Muscle of back (tissue), 11 donors: Measurements from ENCODE around the gene PRKCA. TPM values are rescaled to one million over a fixed set of nuclear protein-coding genes. Genes with fewer than 3 reads are reported as not detected.
A peak's percentile ranks its signal among the peaks of the same experiment; 100 is the strongest.

Experiments
- DNase-seq, 3 donors: peaks; one replicate each; pipeline versions ENCODE4 v3.0.0 to v3.0.0-alpha.2; 2013
- polyA plus RNA-seq, 10 donors: library from polyadenylated mRNA; unstranded; fragments of 120-200 nt; gene quantifications; one replicate each; pipeline ENCODE4 v1.2.1, GENCODE V29; 2013; ENCODE audit not compliant: insufficient read length in 10 of 10

The PRKCA gene
- polyA plus RNA-seq, 10 donors, result 3.0 to 5.1 (median 4.1) TPM

DNA sequence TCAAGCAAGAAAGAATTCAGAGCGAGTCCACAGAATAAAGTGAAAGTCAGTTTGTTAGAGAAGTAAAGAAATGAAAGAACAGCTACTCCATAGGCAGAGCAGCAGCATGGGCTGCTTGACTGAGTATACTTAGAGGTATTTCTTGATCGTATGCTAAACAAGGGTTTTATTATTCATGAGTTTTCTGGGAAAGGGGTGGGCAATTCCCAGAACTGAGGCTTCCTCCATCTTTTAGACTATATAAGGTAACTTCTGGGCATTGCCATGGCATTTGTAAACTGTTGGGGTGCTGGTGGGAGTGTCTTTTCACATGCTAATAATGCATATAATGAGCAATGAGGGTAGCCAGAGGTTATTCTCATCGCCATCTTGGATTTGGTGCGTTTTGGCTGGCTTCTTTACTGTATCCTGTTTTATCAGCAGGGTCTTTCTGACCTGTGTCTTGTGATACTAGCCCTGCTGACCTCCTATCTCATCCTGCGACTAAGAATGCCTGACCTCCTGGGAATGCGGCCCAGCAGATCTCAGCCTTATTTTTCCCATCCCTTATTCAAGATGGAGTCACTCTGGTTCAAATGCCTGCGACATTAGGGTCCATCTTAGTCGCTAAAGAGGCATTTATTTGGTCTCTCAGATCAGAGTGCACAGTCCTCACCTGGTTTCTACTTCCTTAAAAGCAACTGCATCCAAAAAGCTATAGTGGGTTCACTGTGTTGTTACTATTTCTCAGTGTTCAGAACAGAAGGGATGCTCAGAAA is 432.0 kb downstream of the PRKCA start:
- DNase-seq, result no peak

GRCh38 chr17:66737524-66737923 is 435.1 kb downstream of the PRKCA start:
- DNase-seq, result peak; percentile 62 to 92 (median 85)

DNA sequence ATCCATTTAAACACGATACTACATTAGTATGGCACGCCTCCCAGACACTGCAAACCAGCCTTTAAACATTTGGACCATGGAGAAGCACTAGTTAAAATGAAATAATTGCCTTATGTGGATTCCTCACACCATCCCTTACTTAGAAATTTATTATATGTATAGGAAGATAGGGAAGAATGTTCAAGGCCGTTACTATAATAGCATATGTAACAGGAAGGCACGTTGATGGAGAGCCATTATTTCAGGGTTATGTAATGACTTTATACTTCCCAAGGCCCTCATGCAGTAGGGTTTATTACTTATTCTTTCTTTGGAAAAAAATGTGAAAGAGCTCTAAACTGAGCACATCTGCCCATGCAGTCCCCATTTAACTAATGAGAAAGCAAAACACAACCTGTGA is 435.9 kb downstream of the PRKCA start:
- peak in 1 of 3 donors; percentile 34 for DNase-seq

DNA sequence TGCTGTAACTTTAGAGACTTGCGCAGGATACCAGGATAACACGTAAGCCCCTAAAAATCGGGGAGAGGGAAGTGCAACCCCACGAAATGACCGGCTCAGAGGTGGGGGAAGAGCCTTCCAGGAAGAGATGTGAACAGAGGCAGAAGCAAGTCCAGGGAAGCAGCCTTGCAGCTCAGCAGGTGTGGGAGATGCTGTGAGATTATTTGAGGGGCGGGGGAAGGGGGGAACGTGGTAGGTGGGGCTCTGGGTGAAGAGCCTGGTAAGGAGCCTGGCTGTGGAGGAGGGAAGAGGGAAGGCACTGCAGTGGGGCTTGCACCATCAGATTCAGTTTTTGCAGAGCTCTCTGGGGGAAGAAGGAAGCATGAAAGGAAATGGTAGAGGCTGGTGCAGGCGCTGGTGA is 437.1 kb downstream of the PRKCA start:
- DNase-seq, result no peak

- no peak for DNase-seq
Measured at GRCh38 chr17:66740226-66740625, 437.8 kb downstream of the PRKCA start.

DNA sequence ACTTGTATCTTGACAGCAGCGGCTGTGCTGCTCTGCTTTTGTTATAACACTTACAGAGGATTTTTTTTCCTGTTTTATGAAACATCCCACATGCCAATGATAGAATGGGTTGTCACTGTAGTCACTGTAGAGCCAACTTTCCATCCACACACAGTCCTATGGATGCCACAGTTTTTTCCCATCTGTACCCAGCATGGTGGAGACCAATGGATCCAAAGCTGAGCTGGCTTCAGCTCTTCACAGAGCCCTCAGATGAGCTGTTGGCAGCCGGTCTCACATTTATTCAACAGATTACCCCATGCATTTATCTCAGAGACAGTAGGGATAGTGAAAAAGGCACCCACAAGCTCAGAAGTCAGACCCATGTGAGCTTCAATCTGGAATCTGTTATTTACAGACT is 441.1 kb downstream of the PRKCA start:
- DNase-seq, result no peak

DNA sequence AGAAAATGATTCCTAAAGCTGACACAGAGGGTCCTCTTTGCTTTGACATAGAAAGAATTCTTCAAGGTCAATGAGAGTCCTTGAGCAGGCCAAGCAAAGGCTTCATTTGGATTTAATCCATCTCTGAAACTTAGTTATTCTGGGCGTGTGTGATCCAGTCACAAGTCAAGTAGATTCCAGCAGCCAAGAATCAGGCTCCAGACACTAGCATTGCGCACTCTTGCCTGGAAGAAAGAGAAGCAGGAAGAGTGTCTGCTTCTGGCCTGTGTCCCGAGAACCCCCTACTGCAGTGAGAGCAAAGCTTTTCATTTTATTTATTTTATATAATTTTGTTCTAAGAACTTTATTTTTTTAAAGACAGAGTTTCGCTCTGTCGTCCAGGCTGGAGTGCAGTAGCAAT is 444.3 kb downstream of the PRKCA start:
- peak in 1 of 3 donors; percentile 39 for DNase-seq

- DNase-seq, result peak in 1 of 3 donors; percentile 33
Measured at GRCh38 chr17:66747578-66748275, 445.3 kb downstream of the PRKCA start.

DNA sequence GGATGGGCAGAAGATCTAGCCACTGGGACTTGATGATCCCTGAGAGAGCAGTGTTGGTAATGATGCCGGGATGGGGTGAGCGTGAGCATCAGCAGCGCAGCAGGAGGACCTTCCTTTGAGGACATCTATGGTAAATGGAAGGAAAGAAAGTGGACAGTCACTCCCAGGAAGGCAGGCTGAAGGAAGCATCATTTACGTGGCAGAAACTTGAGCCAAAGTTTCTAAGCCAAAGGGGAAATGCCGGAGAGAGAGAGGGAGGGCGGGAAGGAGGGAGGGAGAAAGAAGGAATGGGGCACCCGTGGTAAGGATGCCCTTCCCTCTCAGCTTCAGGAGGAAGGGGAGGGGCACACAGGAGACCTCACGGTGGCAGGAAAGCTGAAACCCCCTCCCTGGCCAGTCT is 446.2 kb downstream of the PRKCA start:
- DNase-seq, result no peak

DNA sequence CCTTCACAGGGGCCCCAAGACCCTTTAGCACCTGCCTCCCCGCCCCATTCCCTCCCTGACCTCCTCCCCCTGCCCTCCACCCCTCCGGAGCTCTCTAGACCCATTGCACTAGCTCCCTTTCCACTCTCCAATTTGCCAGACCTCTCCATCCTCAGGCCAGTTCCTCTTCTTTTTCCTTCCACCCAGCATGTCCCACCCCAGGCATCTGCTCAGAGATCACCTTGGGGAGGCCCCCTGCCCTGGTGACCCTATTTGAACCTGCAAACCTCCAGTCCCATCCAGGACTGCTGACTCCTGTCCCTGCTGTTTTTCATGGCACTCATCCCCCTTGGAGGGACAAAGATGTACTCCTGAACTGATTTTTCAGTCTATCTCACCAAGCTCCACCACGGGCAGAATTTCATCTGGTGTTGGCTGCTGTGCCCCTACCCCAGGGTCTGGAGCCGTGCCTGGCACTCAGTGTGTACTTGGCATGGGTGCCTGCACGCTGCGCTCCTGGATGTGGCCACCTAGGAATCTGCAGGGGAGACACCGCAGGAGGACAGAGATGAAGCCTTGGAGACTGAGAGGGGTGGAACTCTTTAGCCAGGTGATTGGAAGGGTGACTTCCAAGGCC is 446.9 kb downstream of the PRKCA start:
- no peak for DNase-seq

GRCh38 chr17:66750116-66750515 is 447.7 kb downstream of the PRKCA start:
- no peak for DNase-seq

DNA sequence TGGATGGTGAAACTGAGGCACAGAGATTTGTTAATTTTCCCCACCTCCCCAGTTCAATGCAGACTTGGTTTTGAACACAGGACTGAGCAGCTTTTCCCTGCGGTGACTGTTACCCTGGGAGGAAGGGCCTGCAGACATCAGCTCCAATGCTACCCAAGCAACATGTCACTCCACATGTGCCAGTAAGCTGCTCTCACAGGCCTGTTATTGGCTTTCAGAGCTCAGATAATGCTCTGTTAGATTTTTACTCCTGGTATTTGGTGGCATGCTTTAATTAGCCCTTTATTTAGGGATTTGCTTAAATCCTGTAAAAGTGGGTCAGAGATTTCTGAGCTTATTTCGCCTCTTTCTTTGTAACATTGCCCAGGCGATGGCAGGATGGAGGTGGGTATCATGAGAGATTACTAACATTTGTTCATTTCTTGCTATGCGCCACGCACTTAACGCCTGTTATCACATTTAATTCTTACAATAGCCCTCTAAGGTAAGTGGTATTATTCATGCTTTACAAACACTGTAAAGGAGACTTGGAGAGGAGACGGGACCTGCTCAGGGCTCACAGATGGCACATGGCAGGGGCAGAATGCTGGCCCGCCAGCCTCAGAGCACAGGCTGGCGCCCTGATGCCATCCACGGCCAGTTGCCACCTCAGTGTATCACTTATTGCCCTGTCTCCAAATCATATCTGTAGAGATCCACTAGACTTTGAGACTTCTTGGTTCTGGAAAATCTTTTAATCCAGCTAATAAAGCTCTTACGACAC is 448.5 kb downstream of the PRKCA start:
- no peak for DNase-seq

DNA sequence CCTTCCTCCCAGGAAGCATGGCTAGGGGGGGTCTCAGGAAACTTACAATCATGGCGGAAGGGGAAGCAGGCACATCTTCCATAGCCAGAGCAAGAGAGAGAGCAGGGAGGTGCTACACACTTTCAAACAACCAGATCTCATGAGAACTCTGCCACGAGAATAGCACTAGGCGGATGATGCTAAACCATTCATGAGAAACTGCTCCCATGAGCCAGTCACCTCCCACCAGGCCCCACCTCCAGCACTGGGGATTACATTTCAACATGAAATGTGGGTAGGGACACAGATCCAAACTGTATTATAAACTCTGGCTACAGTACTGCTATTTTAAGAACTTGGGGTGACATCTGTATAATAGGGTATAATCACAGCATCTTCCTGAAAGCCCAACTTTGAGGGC is 449.4 kb downstream of the PRKCA start:
- no peak for DNase-seq

- no peak for DNase-seq
Measured at GRCh38 chr17:66752411-66752810, 450.0 kb downstream of the PRKCA start.

DNA sequence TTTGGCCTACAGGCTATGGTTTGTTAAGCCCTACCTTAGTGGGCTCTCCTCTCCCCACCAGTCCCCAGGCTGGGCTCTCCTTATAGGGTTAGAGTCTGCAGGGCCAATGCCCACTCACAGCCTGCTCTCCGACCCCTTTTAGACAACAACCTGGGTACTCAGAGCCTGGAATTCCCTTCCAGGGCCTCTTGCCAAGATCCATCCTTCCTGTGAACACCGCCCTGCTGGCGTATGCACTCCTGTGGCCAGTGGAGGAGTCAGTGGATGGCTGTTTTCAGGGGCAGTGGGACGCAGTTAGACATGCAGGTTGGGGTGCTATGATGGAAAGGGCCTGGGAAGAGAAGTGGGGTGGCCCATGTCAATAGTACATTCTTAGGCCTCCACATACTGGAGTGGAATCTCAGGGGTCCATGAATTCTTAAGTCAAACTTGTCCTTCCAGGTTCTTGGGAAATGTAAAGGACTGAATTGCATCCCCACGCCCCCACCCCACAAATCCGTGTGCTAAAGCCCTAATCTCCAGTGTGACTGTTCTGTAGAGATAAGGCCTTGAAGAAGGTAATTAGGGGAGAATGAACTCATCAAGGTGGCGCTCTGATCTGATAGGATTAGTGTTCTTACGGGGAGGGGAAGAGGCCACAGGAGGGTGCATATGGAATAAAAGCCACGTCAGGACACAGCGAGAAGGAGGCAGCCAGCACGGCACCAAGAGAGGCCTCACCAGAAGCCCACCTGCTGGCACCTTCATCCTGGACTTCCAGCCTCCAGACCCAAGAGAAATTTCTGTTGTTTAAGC is 450.9 kb downstream of the PRKCA start:
- DNase-seq, result no peak

DNA sequence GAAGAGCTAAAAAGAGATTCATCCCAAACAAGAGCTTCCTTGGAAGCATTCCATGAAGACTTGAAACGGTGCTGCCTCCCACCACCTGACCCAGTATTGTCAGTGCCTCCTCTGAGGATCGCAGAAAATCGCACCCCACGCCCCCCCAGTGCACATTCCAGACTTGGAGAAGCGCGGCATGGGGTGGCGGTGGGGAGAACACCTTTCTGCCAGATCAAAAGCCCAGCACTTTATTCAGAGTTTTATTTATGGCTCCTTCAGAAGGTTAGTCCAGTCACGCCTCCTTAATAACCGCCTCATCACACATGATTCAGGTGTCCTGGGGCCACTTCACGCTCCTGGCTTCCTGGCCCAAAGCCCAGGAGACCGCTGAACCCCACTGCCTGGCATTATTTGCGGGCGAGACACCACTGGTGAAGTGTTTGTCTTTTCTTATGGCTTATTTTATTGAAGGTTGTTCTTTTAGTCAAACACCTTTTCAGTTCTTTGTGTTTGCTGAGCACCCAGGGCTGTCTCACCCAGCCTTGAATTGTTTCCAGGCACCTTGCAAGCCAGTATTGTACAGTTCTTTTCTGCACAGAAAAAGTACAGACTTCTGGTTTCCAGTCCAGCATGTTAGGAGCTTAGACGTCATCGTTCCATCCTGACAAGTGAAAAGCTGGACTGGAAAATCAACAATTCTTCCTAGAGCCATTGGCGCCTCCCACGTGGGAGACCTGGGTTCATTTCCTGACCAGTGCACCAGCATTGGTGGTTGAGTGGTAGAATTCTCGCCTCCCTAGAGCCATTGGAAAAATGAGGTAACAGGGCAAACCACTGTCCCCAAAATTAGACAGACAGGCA is 452.9 kb downstream of the PRKCA start:
- no peak for DNase-seq

- DNase-seq, result no peak
Measured at GRCh38 chr17:66755944-66756290, 453.5 kb downstream of the PRKCA start.

DNA sequence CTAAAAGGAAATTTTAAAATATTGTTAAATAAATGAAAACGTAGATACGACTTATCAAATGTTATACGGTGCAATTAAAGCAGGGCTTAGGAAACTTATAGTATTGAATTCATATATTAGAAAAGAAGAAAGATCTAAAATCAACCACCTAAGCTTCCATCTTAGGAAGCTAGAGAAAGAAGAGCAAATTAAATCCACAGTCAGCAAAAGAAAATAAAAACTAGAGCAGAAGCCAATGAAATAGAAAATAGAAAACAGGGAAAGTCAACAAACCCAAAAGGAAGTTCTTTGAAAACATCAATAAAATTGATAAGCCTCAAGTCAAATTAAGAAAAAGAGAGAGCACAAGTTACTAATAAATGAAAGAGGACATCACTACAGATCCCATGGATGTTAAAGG is 457.9 kb downstream of the PRKCA start:
- no peak for DNase-seq

DNA sequence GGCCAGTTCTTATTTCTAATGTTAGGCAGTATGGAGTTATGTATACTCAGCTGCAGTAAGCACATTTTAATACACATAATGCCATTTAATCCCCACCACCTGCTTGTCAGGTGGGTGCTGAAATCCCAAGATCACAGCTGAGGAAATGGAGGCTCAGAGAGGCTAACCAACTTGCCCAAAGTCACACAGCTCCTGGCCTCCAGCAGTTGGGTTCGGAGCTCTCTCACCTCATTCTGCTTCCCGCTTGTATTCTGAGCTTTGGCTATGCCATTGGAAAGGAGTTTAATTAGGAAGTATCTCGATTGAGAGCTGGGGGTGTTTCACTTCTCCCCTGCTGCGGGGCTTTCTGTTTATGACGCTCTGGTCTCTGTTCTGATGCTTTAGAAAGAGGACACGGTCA is 459.9 kb downstream of the PRKCA start:
- no peak for DNase-seq

GRCh38 chr17:66763056-66763455 is 460.6 kb downstream of the PRKCA start:
- DNase-seq, result no peak

DNA sequence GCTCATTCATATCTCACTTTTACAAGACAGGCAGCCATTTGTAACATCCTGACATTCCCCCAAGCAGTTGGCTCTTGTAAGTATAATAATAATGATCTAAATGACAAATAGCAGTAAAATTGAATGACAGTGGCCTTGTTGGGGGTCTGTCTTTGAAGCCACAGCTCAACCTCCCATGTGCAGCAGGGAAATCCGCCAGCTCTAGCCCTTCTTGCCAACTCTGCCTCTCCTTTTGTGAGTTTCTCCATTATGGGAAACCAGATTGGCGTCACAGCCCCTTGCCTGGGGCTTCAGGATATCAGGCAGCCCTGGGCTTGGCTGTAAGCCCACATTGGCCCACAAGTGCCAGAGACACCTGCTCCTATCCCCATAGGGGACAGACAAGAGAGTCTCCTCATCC is 462.1 kb downstream of the PRKCA start:
- DNase-seq, result no peak
